Esophagus squamous epithelium (tissue), 5 donors: ENCODE measurements around the gene RRBP1. TPM values are rescaled to one million over a fixed set of nuclear protein-coding genes. Genes with fewer than 3 reads are reported as not detected.

Experiments
- DNase-seq: peaks from one replicate; lab custom pipeline; 2025; lab: John Stamatoyannopoulos, UW
- H3K27ac ChIP-seq, 4 donors: fragments of 200-600 bp; sonication (generic); one replicate each; pipeline ENCODE4 v1.5.1; 2016 to 2019; ENCODE audit warnings: mild to moderate bottlenecking in 1 of 4
- H3K27me3 ChIP-seq, 4 donors: fragments of 200-600 bp; sonication (generic); 1 replicate in 3 of 4; 2 replicates in 1 of 4; pipeline versions ENCODE4 v1.5.1 to v1.6.0; 2017 to 2021; ENCODE audit warnings: antibody characterized with exemption in 1 of 4
- H3K36me3 ChIP-seq, 3 donors: fragments of 200-600 bp; sonication (generic); one replicate each; pipeline ENCODE4 v1.5.1; 2016 to 2019
- H3K4me1 ChIP-seq, 3 donors: fragments of 200-600 bp; sonication (generic); one replicate each; pipeline ENCODE4 v1.5.1; 2017 to 2019
- H3K4me3 ChIP-seq, 4 donors: fragments of 200-600 bp; sonication (generic); 1 replicate in 3 of 4; 2 replicates in 1 of 4; pipeline ENCODE4 v1.5.1; 2016 to 2019; ENCODE audit warnings: mild to moderate bottlenecking in 2 of 4, moderate library complexity in 1 of 4
- H3K9me3 ChIP-seq, 3 donors: fragments of 200-600 bp; sonication (generic); one replicate each; pipeline ENCODE4 v1.5.1; 2016 to 2019
- CTCF ChIP-seq, 6 experiments: fragments of 450-650 bp in 4 of 6; fragments of 200-600 bp in 2 of 6; sonication (generic) in 2 of 6; IDR thresholded peaks; one replicate each; pipeline ENCODE4 v1.5.1; 2016 to 2019; ENCODE audit warnings: antibody characterized with exemption in 6 of 6, mild to moderate bottlenecking in 4 of 6, moderate library complexity in 4 of 6
- POLR2A ChIP-seq, 4 donors: fragments of 450-650 bp; IDR thresholded peaks; one replicate each; pipeline ENCODE4 v1.6.1; 2017; ENCODE audit warnings: antibody characterized with exemption in 4 of 4, mild to moderate bottlenecking in 4 of 4, moderate library complexity in 3 of 4
- WGBS, 2 donors: methylation state at CpG; one replicate each; pipeline ENCODE4 v1.1.5; 2018; 5-methylcytosine and 5-hydroxymethylcytosine counted together
- intact Hi-C: fragments of 100-400 bp; cut with DNase I; formaldehyde crosslinking; loops from one replicate; pipeline ENCODE4 v1.15.0; 2022
- total RNA-seq, 4 donors: library from RNA; depleted of rRNA; stranded (reverse); fragments of >200 nt; gene quantifications; one replicate each; pipeline ENCODE4 v1.1.0, GENCODE V29; 2016
- donor health status: DM: yes; HTN: yes; CAD: no.

RRBP1 gene
- total RNA-seq, 4 donors from 2014 or later, result 61.4 to 128 (median 72.7) TPM

DNA sequence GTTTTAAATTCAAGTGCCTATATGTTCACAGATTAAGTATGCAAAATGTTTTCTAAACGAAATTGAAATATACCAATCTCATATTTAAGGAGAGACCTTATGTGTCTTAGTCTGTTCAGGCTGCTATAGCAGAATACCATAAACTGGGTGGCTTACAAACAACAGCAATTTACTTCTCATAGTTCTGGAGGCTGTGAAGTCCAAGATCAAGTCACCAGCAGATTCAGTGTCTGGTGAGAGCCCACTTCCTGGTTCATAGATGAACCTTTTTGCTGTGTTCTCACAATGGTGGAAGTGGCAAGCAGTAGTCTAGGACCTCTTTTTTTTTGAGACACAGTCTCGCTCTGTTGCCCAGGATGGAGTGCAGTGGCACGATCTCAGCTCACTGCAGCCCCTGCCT lies 115.7 kb downstream of the RRBP1 start:
- H3K36me3 ChIP-seq, result no peaks in the 10 kb centered on the region
- H3K27me3 ChIP-seq, result no peaks in the 10 kb centered on the region
- no peaks in the 10 kb centered on the region for H3K9me3 ChIP-seq
- intact Hi-C loops, result no loop called here
- peak overlapping the region in 3 of 4 donors; percentile 85 to 100 (median 99) for H3K27ac ChIP-seq
- TF ChIP-seq POLR2A (IDR thresholded peaks at IDR 0.05), result no peak
- no peak for TF ChIP-seq CTCF (IDR thresholded peaks at IDR 0.05)
- H3K4me1 ChIP-seq, result peaks cover 6 to 33% (median 13%) of the 10 kb centered on the region in 3 donors
- DNase-seq, result no peak
- WGBS, 2 donors, result 88 to 90% methylated on average over 1 to 3 of the region's 3 CpGs
- no peak overlapping the region for H3K4me3 ChIP-seq

DNA sequence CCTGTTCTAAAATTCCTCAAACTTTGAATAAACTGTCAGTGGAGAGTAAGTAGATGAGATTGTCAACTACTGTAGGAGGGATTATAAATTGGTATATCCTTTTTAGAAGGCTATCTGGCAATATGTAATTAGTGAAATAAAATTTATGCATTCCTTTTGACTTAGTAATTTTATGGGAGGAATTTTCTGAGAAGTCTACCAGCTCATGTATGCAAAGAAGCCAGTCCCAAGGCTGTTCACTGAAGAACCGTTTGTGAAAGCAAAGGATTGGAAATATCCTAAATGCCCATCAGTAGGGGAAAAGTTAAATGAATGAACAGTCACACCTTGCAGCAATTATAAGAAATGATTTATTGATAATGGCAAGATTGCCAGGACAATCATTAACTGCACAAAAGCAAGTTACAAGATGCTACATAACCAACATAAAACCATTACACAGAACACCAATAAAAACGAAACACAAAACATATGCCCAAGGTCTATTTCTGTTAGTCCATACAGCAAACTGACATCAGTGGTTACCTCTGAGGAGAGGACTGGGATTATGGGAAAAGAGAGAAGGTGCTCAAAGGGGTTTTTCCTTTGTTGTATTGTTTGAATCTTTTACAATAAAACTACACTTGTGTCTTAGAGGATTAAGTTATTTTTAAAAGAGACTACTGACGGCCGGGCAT lies 116.7 kb downstream of the RRBP1 start:
- Histone ChIP-seq H3K27me3 (no peaks in the 10 kb centered on the region), H3K4me1 (peaks cover 6 to 35% (median 19%) of the 10 kb centered on the region in 3 donors), H3K27ac (peak overlapping the region in 2 of 4 donors; percentile 17 to 100), H3K4me3 (no peak overlapping the region), H3K9me3 (no peaks in the 10 kb centered on the region), H3K36me3 (no peaks in the 10 kb centered on the region)
- no peak for DNase-seq
- 42 to 53% methylated on average over 4 of the region's 4 CpGs for WGBS, 2 donors
- TF ChIP-seq POLR2A (IDR thresholded peaks at IDR 0.05), result no peak
- TF ChIP-seq CTCF (IDR thresholded peaks at IDR 0.05), result no peak
- intact Hi-C loops, result no loop called here

Other genes with a start within 250 kb of the RRBP1 start
- gene BFSP1, start 150.9 kb downstream of the RRBP1 start, total RNA-seq, result 1 to 10 TPM in 2 of 4 donors, under 1 TPM in 2; 0.56 to 1.3 (median 1.00) TPM
- gene DSTN, start 112.2 kb downstream of the RRBP1 start, total RNA-seq, result 100 to 1,000 TPM; 242 to 616 (median 360) TPM
- not detected for gene BANF2, start 17.7 kb upstream of the RRBP1 start, total RNA-seq